GM19452 (cell line): ENCODE measurements around the gene RELB.
"Not testable (repeated sequence)": the region's sequence is repeated elsewhere in the genome, so short reads cannot be mapped to it uniquely, and the experiment has no call there.

ENCODE experiments used
- ATAC-seq: cut with Tn5 transposase; IDR thresholded peaks from one replicate; pipeline ENCODE4 v1.9.1; 2021; ENCODE audit not compliant: unreplicated experiment

RELB gene

DNA sequence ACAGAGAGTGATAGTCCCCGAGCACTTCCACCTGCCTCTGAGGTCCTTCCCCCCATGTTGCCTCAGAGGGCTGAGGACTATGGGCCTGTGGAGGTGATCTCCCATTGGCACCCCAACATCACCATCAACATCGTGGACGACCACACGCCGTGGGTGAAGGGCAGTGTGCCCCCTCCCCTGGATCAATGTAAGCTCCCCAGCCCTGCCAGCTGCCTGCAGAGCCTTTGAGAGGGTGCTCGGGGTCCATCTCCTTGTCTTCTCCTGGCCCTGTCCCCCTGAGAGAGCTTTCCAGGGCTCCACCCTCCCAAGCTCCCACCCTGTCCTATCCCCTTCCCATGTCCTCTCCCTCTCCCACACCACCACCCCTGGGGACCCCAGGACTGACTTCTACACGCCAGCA is 14.9 kb upstream of the RELB start:
- no peak for ATAC-seq

DNA sequence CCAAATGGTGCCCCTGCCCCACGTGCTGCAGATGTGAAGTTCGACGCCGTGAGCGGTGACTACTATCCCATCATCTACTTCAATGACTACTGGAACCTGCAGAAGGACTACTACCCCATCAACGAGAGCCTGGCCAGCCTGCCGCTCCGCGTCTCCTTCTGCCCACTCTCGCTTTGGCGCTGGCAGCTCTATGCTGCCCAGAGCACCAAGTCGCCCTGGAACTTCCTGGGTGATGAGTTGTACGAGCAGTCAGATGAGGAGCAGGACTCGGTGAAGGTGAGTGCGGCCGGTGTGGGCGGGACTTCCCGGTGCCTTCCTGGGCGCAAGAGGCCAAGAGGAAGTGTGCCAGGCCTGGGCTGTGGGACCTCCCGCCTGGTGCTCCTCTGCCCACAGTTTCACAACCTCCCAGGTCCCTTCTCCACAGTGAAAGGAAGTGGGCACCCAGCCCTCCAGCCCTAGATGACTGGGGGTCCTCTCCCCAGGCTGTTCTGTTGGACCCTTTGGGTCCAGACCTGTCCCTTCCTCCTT is 14.1 kb upstream of the RELB start:
- no peak for ATAC-seq

GRCh38 chr19:44988273-44988672 is 13.0 kb upstream of the RELB start:
- no peak for ATAC-seq

- no peak for ATAC-seq
These were observed 12.2 kb upstream of the RELB start for GRCh38 chr19:44988896-44989556.

DNA sequence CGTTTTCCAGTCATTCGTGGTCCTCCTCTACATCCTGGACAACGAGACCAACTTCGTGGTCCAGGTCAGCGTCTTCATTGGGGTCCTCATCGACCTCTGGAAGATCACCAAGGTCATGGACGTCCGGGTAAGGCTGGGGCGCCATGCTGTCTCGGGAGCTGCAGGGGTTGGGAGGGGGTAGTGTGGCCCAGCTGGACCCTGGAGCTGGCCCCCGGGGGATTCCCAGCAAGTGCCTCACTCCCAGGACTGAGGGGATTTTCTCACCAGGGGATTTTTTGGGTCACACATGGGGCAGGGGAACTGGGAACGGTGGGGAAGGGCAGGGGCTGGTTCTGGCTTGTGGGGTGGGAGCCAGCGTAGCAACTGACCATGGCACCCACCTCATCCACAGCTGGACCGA is 10.8 kb upstream of the RELB start:
- ATAC-seq, result no peak

DNA sequence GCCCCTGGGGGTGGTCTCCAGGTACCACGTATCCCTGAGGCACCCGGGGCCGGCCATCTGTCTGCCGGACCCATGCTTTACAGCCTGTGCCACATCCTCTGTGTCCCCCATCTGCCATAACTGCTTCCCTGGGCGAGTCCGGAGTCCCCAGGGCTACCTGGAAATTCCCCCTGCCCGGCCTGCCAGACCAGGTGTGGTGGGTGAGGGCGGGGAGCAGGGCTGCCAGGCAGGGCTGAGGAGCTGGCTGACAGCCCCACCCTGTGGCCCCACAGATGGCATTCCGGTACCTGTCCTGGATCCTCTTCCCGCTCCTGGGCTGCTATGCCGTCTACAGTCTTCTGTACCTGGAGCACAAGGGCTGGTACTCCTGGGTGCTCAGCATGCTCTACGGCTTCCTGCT is 10.3 kb upstream of the RELB start:
- ATAC-seq, result no peak

DNA sequence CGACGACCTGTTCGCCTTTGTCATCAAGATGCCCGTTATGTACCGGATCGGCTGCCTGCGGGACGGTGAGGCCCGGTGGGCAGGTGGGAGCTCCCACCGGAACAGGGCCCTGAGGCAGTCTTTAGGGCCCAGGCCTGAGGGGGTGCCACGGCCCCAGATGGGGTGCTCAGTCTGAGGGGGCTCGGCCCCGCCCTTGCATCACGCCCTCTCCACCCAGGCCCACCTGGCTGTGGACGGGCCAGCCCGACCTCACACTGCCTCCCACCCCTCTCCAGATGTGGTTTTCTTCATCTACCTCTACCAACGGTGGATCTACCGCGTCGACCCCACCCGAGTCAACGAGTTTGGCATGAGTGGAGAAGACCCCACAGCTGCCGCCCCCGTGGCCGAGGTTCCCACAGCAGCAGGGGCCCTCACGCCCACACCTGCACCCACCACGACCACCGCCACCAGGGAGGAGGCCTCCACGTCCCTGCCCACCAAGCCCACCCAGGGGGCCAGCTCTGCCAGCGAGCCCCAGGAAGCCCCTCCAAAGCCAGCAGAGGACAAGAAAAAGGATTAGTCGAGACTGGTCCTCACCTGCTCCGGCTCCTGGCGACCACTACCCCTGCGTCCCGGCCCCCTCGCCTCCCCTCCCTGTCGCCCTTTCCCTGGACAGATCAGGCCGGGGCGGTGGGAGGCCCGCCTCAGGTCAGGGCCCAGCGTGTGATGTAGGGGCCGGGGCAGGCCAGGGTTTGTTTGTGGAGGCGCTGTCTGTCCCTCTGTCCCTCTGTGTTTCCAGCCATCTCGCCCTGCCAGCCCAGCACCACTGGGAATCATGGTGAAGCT is 8.7 kb upstream of the RELB start:
- ATAC-seq, result no peak

- ATAC-seq, result no peak
These were observed 7.7 kb upstream of the RELB start for GRCh38 chr19:44993526-44993925.

DNA sequence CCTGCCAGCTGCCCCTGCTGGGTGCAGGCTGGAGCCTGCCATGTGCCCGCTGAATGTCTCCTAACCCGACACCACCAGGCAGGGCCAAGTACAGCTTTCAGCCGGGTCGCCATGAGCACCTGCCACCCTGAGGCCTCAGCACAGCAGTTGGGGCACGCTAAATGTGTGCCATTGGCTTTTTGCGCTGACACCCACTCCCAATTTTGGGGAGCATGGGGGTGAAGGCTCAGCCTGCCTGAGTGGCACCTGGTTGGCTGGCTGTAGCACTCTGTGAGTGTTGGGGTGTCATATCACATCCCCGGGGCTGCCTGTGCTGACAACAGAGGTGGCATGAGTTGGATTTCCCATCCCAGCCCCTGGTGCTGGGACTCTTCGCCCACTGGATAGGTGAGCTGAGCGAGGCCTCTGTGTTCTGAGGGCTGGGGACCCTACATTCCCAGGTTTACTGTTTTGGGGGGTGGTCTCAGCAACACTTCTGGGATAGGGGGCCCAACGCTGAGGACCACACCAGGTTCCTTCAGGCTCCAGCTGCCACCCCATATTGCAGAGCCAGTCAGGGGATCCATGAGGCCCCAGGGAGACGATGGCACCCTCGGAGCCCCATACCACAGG is 7.2 kb upstream of the RELB start:
- no peak for ATAC-seq

GRCh38 chr19:44998025-44998424 is 3.2 kb upstream of the RELB start:
- no peak for ATAC-seq

GRCh38 chr19:44999131-44999925 is 1.9 kb upstream of the RELB start:
- not testable (repeated sequence) for ATAC-seq

GRCh38 chr19:45000665-45001064 is 599 bp upstream of the RELB start:
- ATAC-seq, result not testable (repeated sequence)

GRCh38 chr19:45003485-45003884 is 2.2 kb downstream of the RELB start:
- no peak for ATAC-seq

DNA sequence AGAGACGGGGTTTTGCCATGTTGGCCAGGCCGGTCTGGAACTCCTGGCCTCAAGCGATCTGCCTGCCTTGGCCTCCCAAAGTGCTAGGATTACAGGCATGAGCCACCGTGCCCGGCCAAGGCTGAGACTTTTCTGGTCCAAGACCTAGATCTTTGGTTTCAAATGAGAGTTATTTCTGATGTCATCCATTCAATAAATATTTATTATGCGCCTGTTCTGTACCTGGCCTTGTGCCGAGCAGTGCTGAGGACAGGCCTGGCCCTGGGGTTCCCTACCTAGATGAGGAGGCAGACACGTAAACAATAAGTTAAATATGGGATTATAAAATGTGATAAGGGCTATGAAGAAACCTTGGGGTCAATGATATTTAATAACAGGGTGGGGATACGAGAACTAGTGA is 4.5 kb downstream of the RELB start:
- ATAC-seq, result no peak

DNA sequence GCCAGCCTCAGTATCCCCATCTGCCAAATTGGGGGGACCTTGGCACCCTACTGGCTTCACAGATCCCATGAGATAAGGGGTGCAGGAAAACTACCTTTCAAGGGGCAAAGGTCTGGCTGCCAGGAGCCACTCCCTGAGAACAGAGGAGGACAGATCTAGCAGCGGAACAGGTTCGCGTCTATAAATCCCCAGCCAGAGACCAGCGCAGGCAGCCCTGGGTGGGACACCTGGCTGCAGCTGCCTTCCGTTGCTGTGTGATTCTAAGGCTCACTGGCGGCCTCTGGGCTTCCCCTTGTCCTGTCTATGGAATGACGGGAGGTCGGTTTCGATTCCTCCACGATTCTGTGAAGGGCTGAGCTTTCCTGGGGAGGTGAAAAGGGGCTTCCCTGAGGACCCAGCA is 7.3 kb downstream of the RELB start:
- no peak for ATAC-seq

DNA sequence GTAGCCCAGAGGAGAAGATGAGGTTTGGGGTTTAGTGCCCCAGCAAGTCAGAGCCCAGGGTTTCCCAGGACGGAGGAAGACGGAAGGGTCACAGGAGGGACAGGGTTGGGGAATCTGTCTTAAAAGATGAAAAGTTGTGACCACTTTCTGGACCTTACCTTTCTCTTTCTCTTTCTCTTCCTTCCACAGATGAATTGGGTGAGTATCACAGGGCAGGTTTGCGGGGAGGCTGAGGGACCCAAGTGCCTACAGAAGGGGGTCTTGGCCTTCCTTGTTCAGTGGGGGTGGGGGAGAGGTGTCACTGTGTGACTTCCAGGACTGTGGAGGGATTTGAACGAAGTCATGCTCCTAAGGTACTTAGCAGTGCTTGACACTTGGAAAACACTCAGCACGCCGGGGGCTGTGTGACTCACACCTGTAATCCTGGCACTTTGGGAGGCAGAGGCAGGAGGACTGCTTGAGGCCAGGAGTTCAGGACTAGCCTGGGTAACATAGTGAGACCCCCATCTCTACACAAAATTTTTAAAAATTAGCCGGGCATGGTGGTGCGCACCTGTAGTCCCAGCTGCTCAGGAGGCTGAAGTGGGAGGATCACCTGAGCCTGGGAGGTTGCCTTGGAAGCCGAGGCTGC is 8.5 kb downstream of the RELB start:
- no peak for ATAC-seq

DNA sequence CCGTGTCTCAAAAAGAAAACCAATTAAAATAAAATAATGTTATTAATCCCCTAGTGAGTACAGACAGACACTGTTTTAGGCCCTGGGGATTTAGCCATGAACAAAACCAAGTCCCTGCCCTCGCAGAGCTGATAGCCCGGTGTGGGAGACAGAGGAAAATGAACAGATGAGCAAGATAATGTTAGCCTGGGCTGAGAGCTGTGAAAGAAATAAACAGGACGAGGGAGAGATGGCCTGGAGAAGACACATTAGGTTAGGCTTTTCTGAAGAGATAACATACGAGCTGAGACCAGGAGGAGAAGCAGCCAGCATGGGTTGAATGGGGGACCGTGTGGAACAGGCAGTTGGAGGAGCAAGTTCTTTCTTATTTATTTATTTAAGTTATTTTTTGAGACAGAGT is 9.0 kb downstream of the RELB start:
- no peak for ATAC-seq

DNA sequence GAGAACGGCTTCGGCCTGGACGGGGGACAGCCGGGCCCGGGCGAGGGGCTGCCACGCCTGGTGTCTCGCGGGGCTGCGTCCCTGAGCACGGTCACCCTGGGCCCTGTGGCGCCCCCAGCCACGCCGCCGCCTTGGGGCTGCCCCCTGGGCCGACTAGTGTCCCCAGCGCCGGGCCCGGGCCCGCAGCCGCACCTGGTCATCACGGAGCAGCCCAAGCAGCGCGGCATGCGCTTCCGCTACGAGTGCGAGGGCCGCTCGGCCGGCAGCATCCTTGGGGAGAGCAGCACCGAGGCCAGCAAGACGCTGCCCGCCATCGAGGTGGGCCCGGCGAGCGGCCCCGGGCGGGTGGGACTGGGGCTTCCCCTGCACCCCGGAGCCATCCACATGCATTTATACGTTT is 10.7 kb downstream of the RELB start:
- no peak for ATAC-seq

- ATAC-seq, result peak; percentile 78
These were observed 15.4 kb downstream of the RELB start for GRCh38 chr19:45016388-45017314.

- no peak for ATAC-seq
These were observed 17.9 kb downstream of the RELB start for GRCh38 chr19:45019187-45019586.
